OCI-LY3 (cell line): ENCODE measurements around the gene GUCA1C.

Experiments used
- CTCF ChIP-seq: fragments of 200-600, 300-600 bp; sonication (generic); IDR thresholded peaks from 2 replicates; pipeline ENCODE4 v1.5.1; 2014; ENCODE audit warnings: antibody characterized with exemption, low read length, low read depth
- EZH2phosphoT487 ChIP-seq: fragments of 200-600 bp; shearing (Covaris generic); IDR thresholded peaks from 2 replicates; pipeline ENCODE4 v1.6.1; 2018; ENCODE audit warnings: antibody characterized with exemption, mixed run types, low read depth

GRCh38 chr3:108861401-108861800, 92.3 kb downstream of the GUCA1C start:
- TF ChIP-seq CTCF (no peak), EZH2phosphoT487 (no peak)
